NCI-H187 treated with DMSO at 0.1 percent for 48 hours (cell line): Measurements from ENCODE around the gene PLEKHS1.
"Not testable (repeated sequence)": the region's sequence is repeated elsewhere in the genome, so short reads cannot be mapped to it uniquely, and the experiment has no call there.

ENCODE experiments used
- DNase-seq: peaks from one replicate; lab custom pipeline; 2025; lab: John Stamatoyannopoulos, UW

The PLEKHS1 gene

DNA sequence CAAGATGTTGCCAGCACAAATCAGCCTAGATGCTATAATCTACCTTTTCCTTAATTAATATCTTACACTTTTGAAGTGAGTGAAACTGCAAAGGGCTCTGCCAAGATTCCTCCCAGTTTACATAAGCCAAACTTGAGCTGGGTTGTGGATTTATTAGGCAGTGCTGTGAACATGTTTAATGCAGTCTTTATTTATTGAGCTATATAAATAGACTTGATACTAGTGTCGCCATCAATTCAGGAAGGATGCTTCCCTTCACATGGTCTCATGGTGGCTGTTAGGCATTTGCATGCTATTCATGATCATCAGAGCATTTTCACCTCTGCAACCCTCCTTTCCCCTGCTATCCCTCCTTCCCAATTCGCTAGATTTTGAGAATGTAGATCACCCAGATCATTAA lies 40.2 kb downstream of the PLEKHS1 start:
- no peak for DNase-seq

DNA sequence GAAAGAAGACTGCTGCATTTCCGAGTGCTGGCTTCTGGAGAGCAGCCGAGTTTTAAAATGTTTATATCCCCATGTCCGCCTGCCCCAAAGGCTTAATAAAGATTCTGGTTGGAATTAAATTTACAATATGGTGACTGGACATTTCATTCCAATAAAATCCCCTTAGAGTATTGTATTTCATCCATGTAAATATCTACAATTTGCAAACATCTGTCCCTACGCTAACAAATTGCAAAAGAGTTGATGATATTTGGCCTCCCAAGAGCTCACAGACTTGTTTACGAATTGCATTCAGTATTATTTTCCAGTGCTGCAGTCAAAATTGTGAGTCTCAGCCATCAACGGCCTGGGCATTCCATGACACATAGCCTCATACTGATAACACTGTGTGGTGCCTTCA lies 50.1 kb downstream of the PLEKHS1 start:
- no peak for DNase-seq

DNA sequence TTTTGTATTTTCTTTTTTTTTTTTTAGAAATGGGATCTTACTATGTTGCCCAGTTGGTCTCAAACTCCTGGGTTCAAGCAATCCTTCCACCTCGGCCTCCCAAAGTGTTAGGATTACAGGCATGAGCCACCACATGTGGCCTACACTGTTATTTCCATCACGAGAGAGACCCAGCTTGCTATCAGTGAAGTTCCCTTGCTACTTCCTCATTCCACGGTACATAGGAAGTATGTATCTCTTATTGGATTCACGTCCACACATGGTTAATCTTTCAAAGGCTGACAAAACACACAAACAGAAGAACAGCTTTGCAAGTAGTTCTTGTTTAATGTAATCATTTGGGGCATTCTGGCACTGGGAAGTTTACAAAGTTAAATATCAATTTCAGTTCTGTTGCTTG lies 51.5 kb downstream of the PLEKHS1 start:
- no peak for DNase-seq

DNA sequence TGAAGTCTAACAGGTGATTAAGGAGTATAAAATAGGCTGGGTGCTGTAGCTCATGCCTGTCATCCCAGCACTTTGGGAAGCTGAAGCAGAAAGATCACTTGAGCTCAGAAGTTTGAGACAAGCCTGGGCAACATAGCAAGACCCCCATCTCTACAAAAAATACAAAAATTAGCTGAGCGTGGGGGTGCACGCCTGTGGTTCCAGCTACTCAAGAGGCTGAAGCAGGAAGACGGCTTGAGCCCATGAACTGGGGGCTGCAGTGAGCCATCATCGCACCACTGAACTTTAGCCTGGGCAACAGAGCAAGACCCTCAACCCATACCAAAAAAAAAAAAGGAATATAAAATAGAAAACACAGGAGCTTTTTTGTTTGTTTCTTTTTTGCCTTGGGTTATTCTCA lies 55.0 kb downstream of the PLEKHS1 start:
- DNase-seq = no peak

DNA sequence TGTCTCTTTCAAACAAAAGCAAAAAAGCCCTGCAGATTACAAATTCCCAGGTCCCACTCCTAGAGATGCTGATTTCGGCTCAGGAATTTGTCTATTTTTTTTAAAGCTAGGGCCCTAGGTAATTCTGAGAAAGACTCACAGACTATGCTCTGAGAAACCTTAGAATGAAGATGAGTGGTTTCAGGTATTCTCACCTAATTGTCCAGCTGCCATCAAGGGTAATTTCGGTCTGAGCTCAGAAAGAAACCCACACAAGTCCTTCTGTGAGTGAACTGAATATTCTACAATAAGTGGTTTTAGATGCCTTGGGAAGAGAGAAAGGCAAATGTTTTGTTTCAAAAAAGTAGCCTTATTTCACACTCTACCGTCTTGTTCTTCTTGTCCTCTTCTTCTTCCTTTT lies 56.7 kb downstream of the PLEKHS1 start:
- no peak for DNase-seq

DNA sequence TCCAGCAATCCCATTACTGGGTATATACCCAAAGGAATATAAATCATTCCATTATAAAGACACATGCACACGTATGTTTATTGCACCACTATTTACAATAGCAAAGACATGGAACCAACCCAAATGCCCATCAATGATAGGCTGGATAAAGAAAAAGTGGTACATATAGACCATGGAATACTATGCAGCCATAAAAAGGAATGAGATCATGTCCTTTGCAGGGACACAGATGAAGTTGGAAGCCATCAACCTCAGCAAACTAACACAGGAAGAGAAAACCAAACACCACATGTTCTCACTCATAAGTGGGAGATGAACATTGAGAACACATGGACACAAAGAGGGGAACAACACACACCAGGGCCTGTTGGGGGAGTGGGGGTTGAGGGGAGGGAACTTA lies 63.2 kb downstream of the PLEKHS1 start:
- DNase-seq = not testable (repeated sequence)

DNA sequence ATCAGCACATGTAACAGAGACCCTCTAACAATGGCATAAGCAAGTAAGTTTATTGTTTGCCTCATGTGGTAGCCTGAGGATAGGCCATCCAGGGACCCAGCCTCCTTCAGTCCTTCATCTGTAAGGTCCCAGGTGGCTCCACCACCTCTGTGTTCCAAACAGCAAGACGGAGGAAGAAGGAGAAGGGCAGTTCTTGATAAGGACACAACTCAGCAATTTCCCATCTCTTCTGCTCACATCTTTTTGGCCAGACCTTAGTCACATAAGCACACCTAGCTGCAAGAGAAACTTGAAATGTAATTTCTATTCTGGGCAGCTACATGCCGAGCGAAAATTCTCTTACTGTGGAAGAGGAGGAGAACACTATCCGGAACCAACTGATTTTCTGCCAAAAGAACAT lies 68.5 kb downstream of the PLEKHS1 start:
- no peak for DNase-seq

DNA sequence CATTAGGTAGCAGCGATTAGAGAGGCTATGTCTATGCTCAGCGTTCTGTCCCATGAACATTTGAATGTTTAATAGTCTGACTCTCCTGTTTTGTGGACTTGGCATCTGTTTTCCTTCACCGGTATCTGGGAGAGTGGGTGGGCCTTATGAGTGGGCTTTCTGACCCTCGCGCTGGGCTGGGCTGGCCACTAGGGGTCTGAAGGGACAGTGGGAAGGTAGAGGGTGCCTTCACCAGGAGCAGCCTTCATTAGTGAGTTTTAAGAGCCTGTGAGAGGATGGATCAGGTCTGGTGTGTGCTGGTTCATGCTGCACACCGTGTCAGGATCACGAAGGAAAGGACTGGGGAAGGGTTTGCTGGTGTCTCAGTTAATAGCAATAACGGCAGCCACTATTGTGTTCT lies 69.0 kb downstream of the PLEKHS1 start:
- DNase-seq = no peak

DNA sequence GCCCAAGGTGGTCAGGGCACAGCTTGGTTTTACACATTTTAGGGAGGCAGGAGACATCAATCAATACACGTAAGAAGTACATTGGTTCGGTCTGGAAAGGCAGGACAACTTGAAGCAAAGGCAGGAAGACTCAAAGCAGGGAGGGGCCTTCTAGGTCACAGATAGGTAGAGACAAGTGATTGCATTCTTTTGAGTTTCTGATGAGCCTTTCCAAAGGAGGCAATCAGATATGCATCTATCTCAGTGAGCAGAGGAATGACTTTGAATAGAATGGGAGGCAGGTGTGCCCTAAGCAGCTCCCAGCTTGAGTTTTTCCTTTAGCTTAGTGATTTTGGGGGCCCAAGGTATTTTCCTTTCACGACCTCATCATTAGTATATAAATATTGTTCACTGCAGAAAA lies 69.8 kb downstream of the PLEKHS1 start:
- DNase-seq = not testable (repeated sequence)

DNA sequence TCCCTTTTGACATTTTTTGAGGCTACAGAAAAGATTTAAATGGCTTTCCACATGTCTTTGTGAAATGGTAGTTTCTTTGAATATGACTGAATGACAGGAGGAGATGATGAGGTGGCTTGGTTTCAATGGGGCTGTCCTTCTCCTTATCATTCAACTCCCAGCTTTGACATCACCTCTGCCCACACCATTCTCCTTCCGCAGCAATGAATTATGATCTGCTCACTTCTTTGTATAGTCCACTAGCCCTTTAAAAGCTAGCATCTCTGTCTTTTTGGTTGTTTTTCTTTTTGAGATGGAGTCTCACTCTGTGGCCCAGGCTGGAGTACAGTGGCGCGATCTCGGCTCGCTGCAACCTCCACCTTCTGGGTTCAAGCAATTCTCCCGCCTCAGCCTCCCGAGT lies 70.7 kb downstream of the PLEKHS1 start:
- no peak for DNase-seq

DNA sequence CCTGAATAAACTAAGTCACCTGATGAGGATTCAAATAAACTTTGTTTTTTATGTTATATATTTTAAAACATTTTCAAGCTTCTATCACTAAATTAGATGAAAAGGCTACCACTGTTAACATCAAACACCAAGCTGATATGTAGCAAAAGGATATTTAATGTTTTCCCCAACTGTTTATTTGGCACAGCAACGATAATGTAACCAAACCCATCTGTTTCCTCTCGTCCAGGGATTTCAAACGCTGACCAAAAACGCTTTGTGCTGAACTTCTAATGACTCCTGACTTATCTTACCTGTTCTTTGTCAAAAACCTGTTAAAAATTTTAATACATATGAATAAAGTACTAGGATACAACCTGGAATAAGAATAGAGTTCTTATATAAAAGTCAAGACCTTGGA lies 71.9 kb downstream of the PLEKHS1 start:
- DNase-seq = no peak

DNA sequence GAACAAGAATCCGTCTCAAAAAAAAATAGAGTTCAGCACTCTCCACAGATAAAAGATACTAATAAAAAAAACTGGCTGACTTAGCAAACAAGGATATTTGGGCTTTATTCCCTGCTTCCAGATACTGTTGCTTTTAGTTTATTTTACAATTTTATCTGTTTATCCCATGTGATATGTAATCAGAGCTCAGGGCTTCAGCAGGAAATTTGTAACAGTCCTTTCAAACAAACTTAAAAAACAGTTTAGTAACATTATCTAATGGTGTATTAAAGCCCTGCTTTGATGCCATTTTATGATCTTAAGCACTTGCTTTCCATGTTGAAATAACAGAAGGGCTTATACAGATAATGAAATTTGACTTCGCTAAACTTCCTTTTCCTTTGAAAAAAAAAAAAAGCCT lies 74.3 kb downstream of the PLEKHS1 start:
- no peak for DNase-seq

DNA sequence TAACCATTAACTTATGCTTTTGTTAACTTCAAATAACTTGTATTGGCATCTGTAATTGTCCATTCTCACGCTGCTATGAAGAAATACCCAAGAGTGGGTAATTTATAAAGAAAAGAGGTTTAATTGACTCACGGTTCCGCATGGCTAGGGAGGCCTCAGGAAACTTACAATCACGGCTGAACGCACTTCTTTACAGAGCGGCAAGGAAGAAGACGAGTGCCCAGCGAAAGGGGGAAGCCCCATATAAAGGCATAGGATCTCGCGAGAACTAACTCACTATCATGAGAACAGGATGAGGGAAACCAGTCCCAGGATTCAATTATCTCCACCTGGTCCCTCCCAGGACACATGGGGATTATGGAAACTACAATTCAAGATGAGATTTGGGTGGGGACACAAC lies 77.1 kb downstream of the PLEKHS1 start:
- not testable (repeated sequence) for DNase-seq
